HEK293 (cell line): ENCODE results near the gene PDE4D.

ENCODE experiments used
- CTCF ChIP-seq: fragments of 450-650 bp; formaldehyde crosslinking; IDR thresholded peaks from 2 replicates; pipeline ENCODE4 v1.5.1; 2016; ENCODE audit warnings: missing biosample characterization, missing genetic modification characterization
- MZF1 ChIP-seq: fragments of 450-650 bp; formaldehyde crosslinking; IDR thresholded peaks from 2 replicates; pipeline ENCODE4 v1.5.1; 2017; ENCODE audit warnings: missing biosample characterization, missing genetic modification characterization, borderline replicate concordance
- SP2 ChIP-seq: fragments of 450-650 bp; formaldehyde crosslinking; IDR thresholded peaks from 2 replicates; pipeline ENCODE4 v1.5.1; 2016; ENCODE audit warnings: missing biosample characterization, missing genetic modification characterization
- TRIM28 ChIP-seq: IDR thresholded peaks from 2 replicates; pipeline ENCODE4 v1.6.1; 2011; ENCODE audit warnings: low read length, control low read depth, borderline replicate concordance
- YY2 ChIP-seq: fragments of 450-650 bp; formaldehyde crosslinking; IDR thresholded peaks from 2 replicates; pipeline ENCODE4 v1.5.1; 2016; ENCODE audit warnings: missing biosample characterization, missing genetic modification characterization
- ZBTB6 ChIP-seq: fragments of 450-650 bp; formaldehyde crosslinking; IDR thresholded peaks from 2 replicates; pipeline ENCODE4 v1.5.1; 2017; ENCODE audit warnings: missing biosample characterization, missing genetic modification characterization
- ZEB2 ChIP-seq: fragments of 450-650 bp; formaldehyde crosslinking; IDR thresholded peaks from 2 replicates; pipeline ENCODE4 v1.5.1; 2016; ENCODE audit warnings: missing biosample characterization, missing genetic modification characterization
- ZNF311 ChIP-seq: fragments of 450-650 bp; formaldehyde crosslinking; IDR thresholded peaks from 2 replicates; pipeline ENCODE4 v1.5.1; 2017; ENCODE audit warnings: missing biosample characterization, missing genetic modification characterization, borderline replicate concordance
- ZNF416 ChIP-seq: fragments of 450-650 bp; formaldehyde crosslinking; IDR thresholded peaks from 2 replicates; pipeline ENCODE4 v1.5.1; 2016; ENCODE audit warnings: missing biosample characterization, missing genetic modification characterization
- ZNF585B ChIP-seq: fragments of 450-650 bp; formaldehyde crosslinking; IDR thresholded peaks from 2 replicates; pipeline ENCODE4 v1.5.1; 2016; ENCODE audit warnings: missing biosample characterization, missing genetic modification characterization

- TF ChIP-seq ZEB2 (tag by site-specific recombination) (no peak), ZNF416 (tag by site-specific recombination) (no peak), ZNF585B (tag by site-specific recombination) (no peak), SP2 (tag by site-specific recombination) (no peak), ZBTB6 (no peak), CTCF (no peak), TRIM28 (no peak), ZNF311 (tag by site-specific recombination) (no peak), MZF1 (tag by site-specific recombination) (no peak), YY2 (tag by site-specific recombination) (no peak)
These were observed 120.8 kb downstream of the PDE4D start for GRCh38 chr5:59772757-59773156.
